HCT116 (cell line): ENCODE results near the gene CRYZ. TPM values are rescaled to one million over a fixed set of nuclear protein-coding genes. Genes with fewer than 3 reads are reported as not detected.

ENCODE experiments used
- ATAC-seq: fragments of 200-7000 bp; cut with Tn5 transposase; 2 replicates; pipeline ENCODE4 v1.9.1; 2020; ENCODE audit warnings: mild to moderate bottlenecking, moderate library complexity
- BruUV-seq: library from RNA; stranded (reverse); fragments of 400-500 nt; replicated peaks from 2 replicates; lab custom pipeline; 2021; lab: Mats Ljungman, UMichigan
- CTCF ChIA-PET: fragments of 300-600 bp; sonication (Branson Sonifier 250); formaldehyde crosslinking; loops from one replicate; lab custom pipeline; 2021; ENCODE audit warnings: antibody characterized with exemption; lab: Charles Lee
- POLR2A ChIA-PET: fragments of 300-600, 350-600 bp; sonication (Branson Sonifier 250); formaldehyde crosslinking; loops from one replicate; lab custom pipeline; 2021; ENCODE audit warnings: antibody characterized with exemption; lab: Charles Lee
- RAD21 ChIA-PET, 2 experiments: fragments of 300-600 bp; sonication (Branson Sonifier 250); formaldehyde crosslinking; loops; one replicate each; lab custom pipeline; 2023; ENCODE audit warnings: low total read pairs in 2 of 2; ENCODE audit not compliant: uncharacterized antibody in 2 of 2, unreplicated experiment in 2 of 2, low non-redundant PET in 1 of 2; lab: Charles Lee
- DNase-seq: peaks from one replicate; pipeline ENCODE4 v3.0.0-alpha.2; 2010; ENCODE audit warnings: low read depth, low spot score
- H2AFZ ChIP-seq: fragments of 200-600 bp; shearing (Covaris generic), sonication (generic); 2 replicates; pipeline ENCODE4 v1.6.1; 2017; ENCODE audit warnings: low read depth, mixed run types, mixed read lengths, antibody characterized with exemption, low read length; ENCODE audit not compliant: poor library complexity, severe bottlenecking
- H3K27ac ChIP-seq: 2 replicates; pipeline ENCODE4 v1.5.1; 2012; ENCODE audit warnings: low read depth, low read length
- H3K27me3 ChIP-seq: fragments of 200-600 bp; sonication (generic); 2 replicates; pipeline ENCODE4 v1.6.1; 2016; ENCODE audit warnings: mixed run types, low read length, mixed read lengths; ENCODE audit not compliant: insufficient read depth
- H3K36me3 ChIP-seq, 2 experiments: fragments of 200-500 bp in 1 of 2; fragments of 200-600 bp in 1 of 2; sonication (Bioruptor generic) in 1 of 2; sonication (generic) in 1 of 2; 2 replicates each; pipeline versions ENCODE4 v1.5.1 to v1.6.1; 2014 to 2016; ENCODE audit warnings: low read length in 2 of 2, inconsistent platforms in 1 of 2, mixed read lengths in 1 of 2, mixed run types in 1 of 2; ENCODE audit not compliant: insufficient read depth in 2 of 2, control insufficient read depth in 1 of 2
- H3K4me1 ChIP-seq, 2 experiments: fragments of 200-600 bp in 1 of 2; sonication (generic) in 1 of 2; 2 replicates each; pipeline versions ENCODE4 v1.5.1 to v1.6.1; 2012 to 2017; ENCODE audit warnings: low read length in 2 of 2, inconsistent platforms in 1 of 2, mild to moderate bottlenecking in 1 of 2, mixed read lengths in 1 of 2, mixed run types in 1 of 2, moderate library complexity in 1 of 2; ENCODE audit not compliant: insufficient read depth in 2 of 2, control insufficient read depth in 1 of 2
- H3K4me2 ChIP-seq: fragments of 200-600 bp; sonication (generic); 2 replicates; pipeline ENCODE4 v1.6.1; 2017; ENCODE audit warnings: mixed run types, low read length, mixed read lengths
- H3K4me3 ChIP-seq, 2 experiments: fragments of 200-600 bp in 1 of 2; sonication (generic) in 1 of 2; replicated peaks in 1 of 2; 2 replicates each; pipeline ENCODE4 v1.5.1; 2011 to 2016; ENCODE audit warnings: low read length in 2 of 2, control low read depth in 1 of 2, low read depth in 1 of 2, mild to moderate bottlenecking in 1 of 2, mixed read lengths in 1 of 2, mixed run types in 1 of 2
- H3K79me2 ChIP-seq: fragments of 200-600 bp; sonication (generic); 2 replicates; pipeline ENCODE4 v1.6.1; 2017; ENCODE audit warnings: mild to moderate bottlenecking, mixed run types, low read length, moderate library complexity, mixed read lengths; ENCODE audit not compliant: insufficient read depth
- H3K9ac ChIP-seq: fragments of 200-600 bp; sonication (generic); 2 replicates; pipeline ENCODE4 v1.6.1; 2016; ENCODE audit warnings: low read length, mixed read lengths
- H3K9me2 ChIP-seq: fragments of 200-600 bp; sonication (generic), shearing (Covaris generic); 2 replicates; pipeline ENCODE4 v1.6.1; 2017; ENCODE audit warnings: mixed run types, mild to moderate bottlenecking, moderate library complexity; ENCODE audit not compliant: insufficient read depth
- H3K9me3 ChIP-seq, 2 experiments: fragments of 200-500 bp in 1 of 2; fragments of 200-600 bp in 1 of 2; sonication (Bioruptor generic) in 1 of 2; sonication (generic) in 1 of 2; 2 replicates each; pipeline ENCODE4 v1.6.1; 2014 to 2017; ENCODE audit warnings: low read length in 2 of 2, mixed read lengths in 2 of 2, inconsistent platforms in 1 of 2, low read depth in 1 of 2, mild to moderate bottlenecking in 1 of 2, mixed run types in 1 of 2, moderate library complexity in 1 of 2; ENCODE audit not compliant: control insufficient read depth in 1 of 2, insufficient read depth in 1 of 2
- H4K20me1 ChIP-seq: fragments of 200-600 bp; sonication (generic), shearing (Covaris generic); 2 replicates; pipeline ENCODE4 v1.6.1; 2017; ENCODE audit warnings: mixed run types, mild to moderate bottlenecking, moderate library complexity; ENCODE audit not compliant: insufficient read depth
- EGR1 ChIP-seq: IDR thresholded peaks from 2 replicates; pipeline ENCODE4 v1.6.1; 2012; ENCODE audit warnings: low read depth
- EZH2 ChIP-seq: fragments of 200-600 bp; sonication (generic); IDR thresholded peaks from 2 replicates; pipeline ENCODE4 v1.6.1; 2017; ENCODE audit warnings: antibody characterized with exemption, mixed run types
- EZH2phosphoT487 ChIP-seq: fragments of 200-600 bp; IDR thresholded peaks from 2 replicates; pipeline ENCODE4 v1.6.1; 2018; ENCODE audit warnings: antibody characterized with exemption, borderline replicate concordance
- JUND ChIP-seq: IDR thresholded peaks from 2 replicates; pipeline ENCODE4 v1.6.1; 2012
- RAD21 ChIP-seq: IDR thresholded peaks from 2 replicates; pipeline ENCODE4 v1.6.1; 2012; ENCODE audit warnings: low read depth, mild to moderate bottlenecking
- SP1 ChIP-seq: IDR thresholded peaks from 2 replicates; pipeline ENCODE4 v1.6.1; 2012; ENCODE audit warnings: low read depth
- SRF ChIP-seq: IDR thresholded peaks from 2 replicates; pipeline ENCODE4 v1.6.1; 2012; ENCODE audit warnings: low read depth
- TCF7L2 ChIP-seq: IDR thresholded peaks from 2 replicates; pipeline ENCODE4 v1.7.0; 2011; ENCODE audit warnings: borderline replicate concordance, inconsistent platforms; ENCODE audit not compliant: insufficient read depth, insufficient read length; ENCODE audit errors: extremely low read depth
- ZFX ChIP-seq: fragments of 450-650 bp; IDR thresholded peaks from 2 replicates; pipeline ENCODE4 v1.6.1; 2017
- intact Hi-C: fragments of 100-400 bp; cut with micrococcal nuclease; formaldehyde crosslinking; loops from 2 replicates; pipeline ENCODE4 v1.10.0; 2022
- total RNA-seq: library from RNA; stranded (reverse); gene quantifications from one replicate; pipeline ENCODE4 v1.2.1, GENCODE V29; 2021; ENCODE audit not compliant: unreplicated experiment
- TF ChIP-seq, protein P1 (sequence below): IDR thresholded peaks from 2 replicates; pipeline ENCODE4 v1.6.1; 2011; ENCODE audit warnings: mild to moderate bottlenecking, low read length, moderate library complexity; ENCODE audit not compliant: insufficient replicate concordance; ENCODE audit errors: extremely low read depth
- TF ChIP-seq, protein P2 (sequence below): IDR thresholded peaks from 2 replicates; pipeline ENCODE4 v1.6.1; 2012
- TF ChIP-seq, protein P3 (sequence below): IDR thresholded peaks from 2 replicates; pipeline ENCODE4 v1.6.1; 2012

The CRYZ gene
- total RNA-seq, 1 experiment from 2014 or later, result 28.2 TPM

DNA sequence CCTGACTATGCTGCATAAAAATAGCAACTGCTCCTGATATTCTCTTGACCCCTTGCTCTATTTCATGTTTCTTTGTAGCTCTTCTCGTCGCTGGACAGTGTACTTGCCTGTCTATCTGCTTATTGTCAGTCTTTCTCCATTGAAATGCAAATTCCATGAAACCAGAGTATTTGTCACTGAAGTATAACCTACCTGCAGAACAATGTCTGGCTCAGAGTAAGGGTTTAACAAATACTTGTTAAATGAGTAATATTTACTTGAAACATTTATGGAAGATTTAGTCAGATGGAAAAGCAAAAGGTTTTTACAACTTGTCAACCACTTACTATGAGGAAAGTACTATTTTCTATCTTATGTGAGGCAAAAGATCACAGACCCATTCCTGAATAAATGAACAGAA lies 39.4 kb downstream of the CRYZ start:
- ATAC-seq (no peak), DNase-seq (no peak)
- POLR2A ChIA-PET, result no interaction called here
- TF ChIP-seq SP1 (no peak), EGR1 (no peak), TCF7L2 (no peak), JUND (no peak), EZH2phosphoT487 (no peak), RAD21 (no peak), SRF (no peak), ZFX (no peak), EZH2 (no peak)
- TF ChIP-seq, protein P1, sequence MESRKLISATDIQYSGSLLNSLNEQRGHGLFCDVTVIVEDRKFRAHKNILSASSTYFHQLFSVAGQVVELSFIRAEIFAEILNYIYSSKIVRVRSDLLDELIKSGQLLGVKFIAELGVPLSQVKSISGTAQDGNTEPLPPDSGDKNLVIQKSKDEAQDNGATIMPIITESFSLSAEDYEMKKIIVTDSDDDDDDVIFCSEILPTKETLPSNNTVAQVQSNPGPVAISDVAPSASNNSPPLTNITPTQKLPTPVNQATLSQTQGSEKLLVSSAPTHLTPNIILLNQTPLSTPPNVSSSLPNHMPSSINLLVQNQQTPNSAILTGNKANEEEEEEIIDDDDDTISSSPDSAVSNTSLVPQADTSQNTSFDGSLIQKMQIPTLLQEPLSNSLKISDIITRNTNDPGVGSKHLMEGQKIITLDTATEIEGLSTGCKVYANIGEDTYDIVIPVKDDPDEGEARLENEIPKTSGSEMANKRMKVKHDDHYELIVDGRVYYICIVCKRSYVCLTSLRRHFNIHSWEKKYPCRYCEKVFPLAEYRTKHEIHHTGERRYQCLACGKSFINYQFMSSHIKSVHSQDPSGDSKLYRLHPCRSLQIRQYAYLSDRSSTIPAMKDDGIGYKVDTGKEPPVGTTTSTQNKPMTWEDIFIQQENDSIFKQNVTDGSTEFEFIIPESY, result no peak
- TF ChIP-seq, protein P2, sequence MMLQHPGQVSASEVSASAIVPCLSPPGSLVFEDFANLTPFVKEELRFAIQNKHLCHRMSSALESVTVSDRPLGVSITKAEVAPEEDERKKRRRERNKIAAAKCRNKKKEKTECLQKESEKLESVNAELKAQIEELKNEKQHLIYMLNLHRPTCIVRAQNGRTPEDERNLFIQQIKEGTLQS, result no peak
- TF ChIP-seq, protein P3, sequence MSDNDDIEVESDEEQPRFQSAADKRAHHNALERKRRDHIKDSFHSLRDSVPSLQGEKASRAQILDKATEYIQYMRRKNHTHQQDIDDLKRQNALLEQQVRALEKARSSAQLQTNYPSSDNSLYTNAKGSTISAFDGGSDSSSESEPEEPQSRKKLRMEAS, result no peak
- no peaks in the 10 kb centered on the region for H3K27me3 ChIP-seq
- no peak overlapping the region for H3K4me3 ChIP-seq
- intact Hi-C loops, result no loop called here
- no peaks in the 10 kb centered on the region for H3K36me3 ChIP-seq
- RAD21 ChIA-PET, result no interaction called here
- no peak overlapping the region for H3K4me2 ChIP-seq
- no peak overlapping the region for H3K27ac ChIP-seq
- CTCF ChIA-PET, result no interaction called here
- H3K9me3 ChIP-seq, result no peaks in the 10 kb centered on the region
- H3K9me2 ChIP-seq, result no peaks in the 10 kb centered on the region
- H3K9ac ChIP-seq, result no peak overlapping the region
- no peak overlapping the region for H2AFZ ChIP-seq
- no peaks in the 10 kb centered on the region for H3K4me1 ChIP-seq
- BruUV-seq, result no TSS peak
- no peaks in the 10 kb centered on the region for H3K79me2 ChIP-seq
- no peaks in the 10 kb centered on the region for H4K20me1 ChIP-seq
